Tibial artery (tissue), 4 donors: ENCODE data around the gene SMCO1.
"Not testable (repeated sequence)": the region's sequence is repeated elsewhere in the genome, so short reads cannot be mapped to it uniquely, and the experiment has no call there.

Source experiments
- DNase-seq, 2 donors: peaks; one replicate each; pipeline ENCODE4 v3.0.0-alpha.2; 2019
- H3K27ac ChIP-seq, 2 donors: fragments of 200-600 bp; sonication (generic) in 1 of 2; 1 replicate in 1 of 2; 2 replicates in 1 of 2; pipeline ENCODE4 v1.5.1; 2018 to 2019; ENCODE audit warnings: mild to moderate bottlenecking in 1 of 2
- H3K27me3 ChIP-seq, 2 donors: fragments of 200-600 bp; sonication (generic) in 1 of 2; one replicate each; pipeline versions ENCODE4 v1.5.1 to v1.6.0; 2016 to 2019
- H3K36me3 ChIP-seq, 3 donors: fragments of 200-600 bp; sonication (generic) in 2 of 3; one replicate each; pipeline ENCODE4 v1.5.1; 2016 to 2019; ENCODE audit warnings: mild to moderate bottlenecking in 2 of 3
- H3K4me1 ChIP-seq, 4 donors: fragments of 200-600 bp; sonication (generic) in 2 of 4; 1 replicate in 3 of 4; 2 replicates in 1 of 4; pipeline ENCODE4 v1.5.1; 2016 to 2019
- H3K4me3 ChIP-seq, 2 donors: fragments of 200-600 bp; sonication (generic) in 1 of 2; 1 replicate in 1 of 2; 2 replicates in 1 of 2; pipeline ENCODE4 v1.5.1; 2018 to 2019; ENCODE audit warnings: mild to moderate bottlenecking in 2 of 2
- H3K9me3 ChIP-seq, 3 donors: fragments of 200-600 bp; sonication (generic) in 1 of 3; one replicate each; pipeline ENCODE4 v1.5.1; 2016 to 2019
- CTCF ChIP-seq, 2 experiments: fragments of 200-600 bp in 1 of 2; fragments of 450-650 bp in 1 of 2; IDR thresholded peaks; one replicate each; pipeline ENCODE4 v1.5.1; 2017 to 2019; ENCODE audit warnings: antibody characterized with exemption in 2 of 2, mild to moderate bottlenecking in 1 of 2, moderate library complexity in 1 of 2
- intact Hi-C: fragments of 100-400 bp; cut with DNase I; formaldehyde crosslinking; loops from one replicate; pipeline ENCODE4 v1.15.0; 2023; ENCODE audit warnings: low total_unique reads

Gene SMCO1

DNA sequence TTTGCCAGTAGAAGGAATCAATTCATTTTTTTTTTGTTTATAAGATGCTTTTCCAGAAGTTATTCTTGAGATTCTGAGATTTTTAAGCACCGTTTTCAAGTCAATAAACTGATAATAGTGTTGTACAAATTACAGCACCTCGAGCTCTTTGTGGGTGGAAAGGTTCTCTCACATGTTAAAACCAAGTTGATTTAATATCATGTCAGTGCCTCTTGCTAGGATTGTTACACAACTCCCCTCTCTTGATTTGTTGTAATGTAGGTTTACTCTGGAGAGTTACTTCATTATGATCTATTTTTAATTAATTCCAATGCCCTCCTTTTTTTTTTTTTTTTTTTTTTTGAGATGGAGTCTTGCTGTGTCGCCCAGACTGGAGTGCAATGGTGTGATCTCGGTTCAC is 57.1 kb downstream of the SMCO1 start:
- TF ChIP-seq CTCF (IDR thresholded peaks at IDR 0.05) = no peak
- peaks cover 0 to 29% (median 15%) of the 10 kb centered on the region in 3 donors for H3K36me3 ChIP-seq
- H3K27me3 ChIP-seq = no peaks in the 10 kb centered on the region
- no peak overlapping the region for H3K27ac ChIP-seq
- H3K4me3 ChIP-seq = no peak overlapping the region
- H3K9me3 ChIP-seq = no peaks in the 10 kb centered on the region
- intact Hi-C loops = no loop called here
- no peak for DNase-seq
- H3K4me1 ChIP-seq = no peaks in the 10 kb centered on the region

DNA sequence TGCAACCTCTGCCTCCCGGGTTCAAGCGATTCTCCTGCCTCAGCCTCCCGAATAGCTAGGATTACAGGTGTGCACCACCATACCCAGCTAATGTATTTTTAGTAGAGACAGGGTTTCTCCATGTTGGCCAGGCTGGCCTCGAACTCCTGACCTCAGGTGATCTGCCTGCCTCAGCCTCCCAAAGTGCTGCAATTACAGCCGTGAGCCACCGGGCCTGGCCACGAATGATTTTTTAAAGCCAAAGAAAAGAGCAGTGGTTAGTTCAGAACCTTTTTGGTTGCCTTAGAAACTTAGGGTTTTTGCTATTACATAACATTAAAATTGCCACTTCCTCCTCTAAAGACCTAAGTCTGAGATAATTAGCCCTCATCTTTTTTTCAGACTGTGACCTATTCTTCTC is 57.7 kb downstream of the SMCO1 start:
- H3K4me3 ChIP-seq, H3K4me1 ChIP-seq, H3K27me3 ChIP-seq, DNase-seq, H3K27ac ChIP-seq, intact Hi-C loops, H3K9me3 ChIP-seq: not testable (repeated sequence)
- peaks cover 0 to 32% (median 18%) of the 10 kb centered on the region in 3 donors for H3K36me3 ChIP-seq
